ENCODE results near the gene ARHGAP8.
A peak's percentile ranks its signal among the peaks of the same experiment; 100 is the strongest.

The ARHGAP8 gene

GRCh38 chr22:44734278-44734677 is 18.1 kb upstream of the ARHGAP8 start:
- WGBS (ENCODE audit: extremely low coverage, insufficient coverage, low lambda C conversion rate), result no CpG with 5 or more reads among the region's 8 CpGs

GRCh38 chr22:44734801-44735517 is 17.4 kb upstream of the ARHGAP8 start:
- H3K4me1 ChIP-seq (ENCODE audit: control insufficient read depth, low read depth, low read length), result no peaks in the 10 kb centered on the region
- no peak overlapping the region for H2BK120ac ChIP-seq (ENCODE audit: low read depth, low read length)
- no peaks in the 10 kb centered on the region for H3K79me2 ChIP-seq (ENCODE audit: control insufficient read depth, insufficient read depth, low read length)
- no peak overlapping the region for H3K4me3 ChIP-seq (ENCODE audit: low read length)
- H2BK5ac ChIP-seq (ENCODE audit: low read length), result no peak overlapping the region
- no peak overlapping the region for H3K23ac ChIP-seq (ENCODE audit: low read length)
- no peak overlapping the region for H3K56ac ChIP-seq (ENCODE audit: low read length)
- no peak overlapping the region for H4K5ac ChIP-seq (ENCODE audit: low read length)
- no peak overlapping the region for H2BK15ac ChIP-seq (replicated peaks; ENCODE audit: low read depth)
- no peak overlapping the region for H4K8ac ChIP-seq (ENCODE audit: low read depth, low read length)
- WGBS (ENCODE audit: extremely low coverage, insufficient coverage, low lambda C conversion rate), result no CpG with 5 or more reads among the region's 23 CpGs
- no peak overlapping the region for H3K9ac ChIP-seq (ENCODE audit: low read length)
- H3K36me3 ChIP-seq (ENCODE audit: control insufficient read depth, insufficient read depth, low read length), result no peaks in the 10 kb centered on the region
- H2AK5ac ChIP-seq (ENCODE audit: low read length), result no peak overlapping the region
- no peaks in the 10 kb centered on the region for H3K79me1 ChIP-seq (ENCODE audit: low read length)
- H3K4ac ChIP-seq (ENCODE audit: low read depth, low read length), result no peak overlapping the region
- no peak overlapping the region for H3K27ac ChIP-seq (ENCODE audit: low read depth, low read length)
- no peak overlapping the region for H3K18ac ChIP-seq (ENCODE audit: low read length)
- no peak overlapping the region for H3K4me2 ChIP-seq (ENCODE audit: low read length)
- no peak for DNase-seq
- no peaks in the 10 kb centered on the region for H3K27me3 ChIP-seq (ENCODE audit: insufficient read depth, low read length, poor library complexity)

More at GRCh38 chr22:44734278-44734677, 18.1 kb upstream of the ARHGAP8 start:
- H4K5ac ChIP-seq (ENCODE audit: low read length), result no peak overlapping the region
- no peak overlapping the region for H2BK15ac ChIP-seq (replicated peaks; ENCODE audit: low read depth)
- H3K27ac ChIP-seq (ENCODE audit: low read depth, low read length), result no peak overlapping the region
- no peaks in the 10 kb centered on the region for H3K4me1 ChIP-seq (ENCODE audit: control insufficient read depth, low read depth, low read length)
- H4K8ac ChIP-seq (ENCODE audit: low read depth, low read length), result no peak overlapping the region
- no peak overlapping the region for H2BK120ac ChIP-seq (ENCODE audit: low read depth, low read length)
- H3K36me3 ChIP-seq (ENCODE audit: control insufficient read depth, insufficient read depth, low read length), result no peaks in the 10 kb centered on the region
- H3K4me2 ChIP-seq (ENCODE audit: low read length), result no peak overlapping the region
- DNase-seq, result no peak
- H3K23ac ChIP-seq (ENCODE audit: low read length), result no peak overlapping the region
- H3K4me3 ChIP-seq (ENCODE audit: low read length), result no peak overlapping the region
- no peaks in the 10 kb centered on the region for H3K79me2 ChIP-seq (ENCODE audit: control insufficient read depth, insufficient read depth, low read length)
- H2AK5ac ChIP-seq (ENCODE audit: low read length), result no peak overlapping the region
- H3K27me3 ChIP-seq (ENCODE audit: insufficient read depth, low read length, poor library complexity), result no peaks in the 10 kb centered on the region
- H3K18ac ChIP-seq (ENCODE audit: low read length), result no peak overlapping the region
- H3K4ac ChIP-seq (ENCODE audit: low read depth, low read length), result no peak overlapping the region
- no peak overlapping the region for H3K56ac ChIP-seq (ENCODE audit: low read length)
- H3K9ac ChIP-seq (ENCODE audit: low read length), result no peak overlapping the region
- H3K79me1 ChIP-seq (ENCODE audit: low read length), result no peaks in the 10 kb centered on the region
- no peak overlapping the region for H2BK5ac ChIP-seq (ENCODE audit: low read length)

- Histone ChIP-seq H3K79me2 (ENCODE audit: control insufficient read depth, insufficient read depth, low read length) (no peaks in the 10 kb centered on the region), H4K8ac (ENCODE audit: low read depth, low read length) (no peak overlapping the region), H3K79me1 (ENCODE audit: low read length) (no peaks in the 10 kb centered on the region), H3K4ac (ENCODE audit: low read depth, low read length) (no peak overlapping the region), H3K4me1 (ENCODE audit: control insufficient read depth, low read depth, low read length) (no peaks in the 10 kb centered on the region), H2BK15ac (replicated peaks; ENCODE audit: low read depth) (no peak overlapping the region), H3K4me2 (ENCODE audit: low read length) (no peak overlapping the region), H4K5ac (ENCODE audit: low read length) (no peak overlapping the region), H3K23ac (ENCODE audit: low read length) (no peak overlapping the region), H3K27me3 (ENCODE audit: insufficient read depth, low read length, poor library complexity) (no peaks in the 10 kb centered on the region), H3K27ac (ENCODE audit: low read depth, low read length) (no peak overlapping the region), H3K4me3 (ENCODE audit: low read length) (no peak overlapping the region), H3K9ac (ENCODE audit: low read length) (no peak overlapping the region), H2BK120ac (ENCODE audit: low read depth, low read length) (no peak overlapping the region), H2AK5ac (ENCODE audit: low read length) (no peak overlapping the region), H2BK5ac (ENCODE audit: low read length) (no peak overlapping the region), H3K56ac (ENCODE audit: low read length) (no peak overlapping the region), H3K36me3 (ENCODE audit: control insufficient read depth, insufficient read depth, low read length) (no peaks in the 10 kb centered on the region), H3K18ac (ENCODE audit: low read length) (no peak overlapping the region)
- WGBS (ENCODE audit: extremely low coverage, insufficient coverage, low lambda C conversion rate), result no CpG with 5 or more reads among the region's 28 CpGs
- DNase-seq, result peak; percentile 66
Observed at GRCh38 chr22:44735518-44736428, 16.6 kb upstream of the ARHGAP8 start.

GRCh38 chr22:44736581-44737405 is 15.6 kb upstream of the ARHGAP8 start:
- no peak overlapping the region for H3K27ac ChIP-seq (ENCODE audit: low read depth, low read length)

GRCh38 chr22:44737406-44738346 is 14.7 kb upstream of the ARHGAP8 start:
- Histone ChIP-seq H2BK5ac (ENCODE audit: low read length) (no peak overlapping the region), H3K9ac (ENCODE audit: low read length) (no peak overlapping the region), H3K27ac (ENCODE audit: low read depth, low read length) (no peak overlapping the region), H3K36me3 (ENCODE audit: control insufficient read depth, insufficient read depth, low read length) (no peaks in the 10 kb centered on the region), H3K79me2 (ENCODE audit: control insufficient read depth, insufficient read depth, low read length) (no peaks in the 10 kb centered on the region), H3K4me3 (ENCODE audit: low read length) (no peak overlapping the region), H2AK5ac (ENCODE audit: low read length) (no peak overlapping the region), H3K56ac (ENCODE audit: low read length) (peak overlapping the region; percentile 15), H3K4me1 (ENCODE audit: control insufficient read depth, low read depth, low read length) (no peaks in the 10 kb centered on the region), H3K27me3 (ENCODE audit: insufficient read depth, low read length, poor library complexity) (no peaks in the 10 kb centered on the region), H3K79me1 (ENCODE audit: low read length) (no peaks in the 10 kb centered on the region), H3K23ac (ENCODE audit: low read length) (no peak overlapping the region), H2BK15ac (replicated peaks; ENCODE audit: low read depth) (no peak overlapping the region), H4K8ac (ENCODE audit: low read depth, low read length) (no peak overlapping the region), H2BK120ac (ENCODE audit: low read depth, low read length) (no peak overlapping the region), H4K5ac (ENCODE audit: low read length) (no peak overlapping the region), H3K4me2 (ENCODE audit: low read length) (no peak overlapping the region), H3K18ac (ENCODE audit: low read length) (no peak overlapping the region), H3K4ac (ENCODE audit: low read depth, low read length) (no peak overlapping the region)
- no CpG with 5 or more reads among the region's 32 CpGs for WGBS (ENCODE audit: extremely low coverage, insufficient coverage, low lambda C conversion rate)
- no peak for DNase-seq

More at GRCh38 chr22:44736581-44737405, 15.6 kb upstream of the ARHGAP8 start:
- Histone ChIP-seq H4K5ac (ENCODE audit: low read length) (no peak overlapping the region), H3K4me1 (ENCODE audit: control insufficient read depth, low read depth, low read length) (no peaks in the 10 kb centered on the region), H3K18ac (ENCODE audit: low read length) (no peak overlapping the region), H3K79me2 (ENCODE audit: control insufficient read depth, insufficient read depth, low read length) (no peaks in the 10 kb centered on the region), H2BK120ac (ENCODE audit: low read depth, low read length) (no peak overlapping the region), H2BK5ac (ENCODE audit: low read length) (no peak overlapping the region), H4K8ac (ENCODE audit: low read depth, low read length) (no peak overlapping the region), H3K79me1 (ENCODE audit: low read length) (no peaks in the 10 kb centered on the region), H3K9ac (ENCODE audit: low read length) (no peak overlapping the region), H3K4ac (ENCODE audit: low read depth, low read length) (no peak overlapping the region), H3K27me3 (ENCODE audit: insufficient read depth, low read length, poor library complexity) (no peaks in the 10 kb centered on the region), H3K56ac (ENCODE audit: low read length) (no peak overlapping the region), H3K23ac (ENCODE audit: low read length) (no peak overlapping the region), H3K4me2 (ENCODE audit: low read length) (no peak overlapping the region), H3K36me3 (ENCODE audit: control insufficient read depth, insufficient read depth, low read length) (no peaks in the 10 kb centered on the region), H3K4me3 (ENCODE audit: low read length) (no peak overlapping the region), H2BK15ac (replicated peaks; ENCODE audit: low read depth) (no peak overlapping the region), H2AK5ac (ENCODE audit: low read length) (no peak overlapping the region)
- no CpG with 5 or more reads among the region's 52 CpGs for WGBS (ENCODE audit: extremely low coverage, insufficient coverage, low lambda C conversion rate)
- no peak for DNase-seq

Data from mesendoderm (in vitro differentiated cells).